Activated CD8-positive, alpha-beta T cell treated with anti-CD3 and anti-CD28 coated beads, Interleukin-2, amount 10 ng/mL, durations not matched to agents 7 days and 5 days (primary cell): Measurements from ENCODE around the gene CEP57. TPM values are rescaled to one million over a fixed set of nuclear protein-coding genes. Genes with fewer than 3 reads are reported as not detected.
"Not testable (repeated sequence)": the region's sequence is repeated elsewhere in the genome, so short reads cannot be mapped to it uniquely, and the experiment has no call there.

Experiments
- ATAC-seq: fragments of 150-1000 bp; cut with Tn5 transposase; one replicate; pipeline ENCODE4 v1.10.0; 2021; ENCODE audit warnings: moderate library complexity
- CTCF ChIA-PET: fragments of 350-600 bp; sonication (Branson Sonifier 250); formaldehyde crosslinking; loops from one replicate; lab custom pipeline; 2021; ENCODE audit warnings: antibody characterized with exemption; lab: Charles Lee
- POLR2A ChIA-PET: fragments of 350-600 bp; sonication (Branson Sonifier 250); formaldehyde crosslinking; loops from one replicate; lab custom pipeline; 2021; ENCODE audit warnings: antibody characterized with exemption; lab: Charles Lee
- DNase-seq: peaks from one replicate; pipeline ENCODE4 v3.0.0-alpha.2; 2020
- H3K27ac Mint-ChIP-seq: one replicate; pipeline ENCODE4 v1.8.0; 2021; ENCODE audit warnings: mild to moderate bottlenecking, mixed read lengths
- H3K27me3 Mint-ChIP-seq: one replicate; pipeline ENCODE4 v1.8.0; 2021; ENCODE audit warnings: low read depth, mixed read lengths
- H3K36me3 Mint-ChIP-seq: one replicate; pipeline ENCODE4 v1.8.0; 2021; ENCODE audit warnings: low read depth, mixed read lengths
- H3K4me1 Mint-ChIP-seq: one replicate; pipeline ENCODE4 v1.8.0; 2021; ENCODE audit warnings: low read depth, mixed read lengths
- H3K4me3 Mint-ChIP-seq: one replicate; pipeline ENCODE4 v1.8.0; 2021; ENCODE audit warnings: mild to moderate bottlenecking, mixed read lengths
- H3K9me3 Mint-ChIP-seq: one replicate; pipeline ENCODE4 v1.8.0; 2022; ENCODE audit warnings: mixed read lengths; ENCODE audit not compliant: insufficient read depth
- total RNA-seq, 2 experiments: library from RNA; stranded (reverse); gene quantifications; one replicate each; pipeline ENCODE4 v1.2.3, GENCODE V29; 2021

CEP57 gene
- total RNA-seq, 2 experiments from 2014 or later, result 85.4 to 86.6 TPM

GRCh38 chr11:95860024-95860423 is 69.7 kb downstream of the CEP57 start:
- H3K9me3 Mint-ChIP-seq, POLR2A ChIA-PET, CTCF ChIA-PET: not testable (repeated sequence)

DNA sequence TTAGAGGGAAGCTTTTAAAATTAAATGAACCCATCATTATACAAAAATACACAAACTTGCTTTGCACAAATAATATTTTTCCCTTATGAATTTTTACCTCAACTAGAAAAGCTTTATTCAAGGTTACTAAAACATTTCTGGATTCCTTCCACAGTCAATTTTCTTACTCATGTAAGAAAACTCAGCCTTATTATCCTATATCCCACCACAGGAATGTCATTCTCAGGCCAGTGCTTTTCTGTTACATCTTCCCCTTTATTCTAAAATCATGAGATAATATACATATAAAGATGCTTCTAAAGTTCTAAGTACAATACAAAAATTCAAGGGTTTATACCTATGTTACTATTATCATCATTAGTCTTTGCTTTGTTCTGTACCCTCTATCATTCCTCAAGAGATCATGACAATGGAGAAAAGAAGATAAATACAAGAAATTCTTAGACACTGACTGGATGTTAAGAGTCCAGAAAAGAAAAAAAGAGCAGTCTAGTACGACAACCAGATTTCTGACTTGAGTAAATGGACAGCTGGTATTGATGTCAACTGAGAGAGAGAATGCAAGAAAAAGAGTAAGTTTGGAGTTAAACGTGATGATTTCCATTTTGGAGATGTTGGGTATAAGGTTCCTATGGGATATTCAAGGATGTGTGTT is 73.3 kb downstream of the CEP57 start:
- ATAC-seq (no peak), DNase-seq (no peak)
- ChIA-PET CTCF (no interaction called here), POLR2A (no interaction called here)
- Mint-ChIP-seq H3K4me3 (no peak overlapping the region), H3K9me3 (no peaks in the 10 kb centered on the region), H3K36me3 (peaks cover 7% of the 10 kb centered on the region), H3K4me1 (no peaks in the 10 kb centered on the region), H3K27me3 (no peaks in the 10 kb centered on the region), H3K27ac (no peak overlapping the region)

More at GRCh38 chr11:95860024-95860423, 69.7 kb downstream of the CEP57 start:
- H3K4me3 Mint-ChIP-seq, DNase-seq, H3K36me3 Mint-ChIP-seq, H3K27ac Mint-ChIP-seq, H3K4me1 Mint-ChIP-seq, ATAC-seq, H3K27me3 Mint-ChIP-seq: not testable (repeated sequence)

DNA sequence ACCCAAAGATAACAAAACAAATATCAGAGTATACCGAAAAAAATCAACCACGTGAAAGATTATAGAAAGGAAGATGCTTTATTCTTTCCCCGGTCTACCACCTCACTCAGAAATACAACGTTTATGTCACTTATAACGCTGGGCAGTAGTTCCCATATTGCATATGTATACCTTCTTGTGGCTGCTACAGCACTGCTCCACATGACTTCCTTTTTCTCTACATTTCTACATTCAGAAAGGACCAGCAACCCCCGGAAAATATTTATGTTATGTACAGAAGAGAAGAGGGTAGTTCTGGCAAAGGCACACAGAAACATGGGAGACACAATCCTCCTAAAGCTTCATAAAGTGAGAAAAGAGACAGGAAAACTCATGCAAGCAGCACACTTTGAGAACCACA is 76.8 kb downstream of the CEP57 start:
- ATAC-seq, result no peak
- ChIA-PET CTCF (no interaction called here), POLR2A (no interaction called here)
- Mint-ChIP-seq H3K27ac (no peak overlapping the region), H3K9me3 (no peaks in the 10 kb centered on the region), H3K4me3 (no peak overlapping the region), H3K4me1 (no peaks in the 10 kb centered on the region), H3K36me3 (peaks cover 7% of the 10 kb centered on the region), H3K27me3 (no peaks in the 10 kb centered on the region)
- DNase-seq, result no peak

DNA sequence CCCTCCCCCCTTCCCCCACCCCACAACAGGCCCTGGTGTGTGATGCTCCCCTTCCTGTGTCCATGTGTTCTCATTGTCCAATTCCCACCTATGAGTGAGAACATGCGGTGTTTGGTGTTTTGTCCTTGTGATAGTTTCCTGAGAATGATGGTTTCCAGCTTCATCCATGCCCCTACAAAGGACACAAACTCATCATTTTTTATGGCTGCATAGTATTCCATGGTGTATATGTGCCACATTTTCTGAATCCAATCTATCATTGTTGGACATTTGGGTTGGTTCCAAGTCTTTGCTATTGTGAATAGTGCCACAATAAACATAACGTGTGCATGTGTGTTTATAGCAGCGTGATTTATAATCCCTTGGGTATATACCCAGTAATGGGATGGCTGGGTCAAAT is 80.6 kb downstream of the CEP57 start:
- H3K9me3 Mint-ChIP-seq, H3K4me1 Mint-ChIP-seq, POLR2A ChIA-PET, DNase-seq, H3K4me3 Mint-ChIP-seq, H3K27ac Mint-ChIP-seq, CTCF ChIA-PET, ATAC-seq, H3K27me3 Mint-ChIP-seq, H3K36me3 Mint-ChIP-seq: not testable (repeated sequence)

DNA sequence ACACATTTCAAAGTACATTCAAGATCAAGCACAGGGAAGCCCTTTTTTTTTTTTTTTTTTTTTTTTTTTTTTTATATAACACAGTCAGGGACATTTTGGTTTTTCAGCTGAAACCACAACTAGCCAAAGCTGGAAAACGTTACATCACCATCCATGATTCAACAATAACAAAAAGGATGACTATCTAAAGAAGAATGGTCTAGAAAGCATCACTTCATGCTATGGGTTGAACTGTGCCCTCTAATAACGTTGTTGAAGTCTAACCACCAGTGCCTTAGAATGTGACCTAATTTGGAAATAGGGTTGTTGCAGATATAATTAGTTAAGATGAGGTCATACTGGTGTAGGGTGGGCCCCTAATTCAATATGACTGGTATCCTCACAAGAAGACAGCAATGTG is 87.0 kb downstream of the CEP57 start:
- Mint-ChIP-seq H3K4me3 (no peak overlapping the region), H3K27me3 (no peaks in the 10 kb centered on the region), H3K27ac (no peak overlapping the region), H3K36me3 (peaks cover 13% of the 10 kb centered on the region), H3K9me3 (peaks cover 5% of the 10 kb centered on the region), H3K4me1 (no peaks in the 10 kb centered on the region)
- ATAC-seq (no peak), DNase-seq (no peak)
- ChIA-PET CTCF (interaction anchor here (1.3 kb wide), 1 partner anchor 466 kb away, joined by 4 read pairs; the partner anchor contains the start of gene MAML2), POLR2A (no interaction called here)

Other genes starting within 250 kb of the CEP57 start
- 10 to 100 TPM; 42.1 to 43.7 TPM for gene FAM76B, start 716 bp upstream of the CEP57 start, total RNA-seq
- gene MTMR2, start 133.6 kb downstream of the CEP57 start, total RNA-seq, result 10 to 100 TPM; 27.9 to 29.5 TPM